ENCODE data around the gene DPYSL3.

Gene DPYSL3

GRCh38 chr5:147452165-147452811, 57.6 kb downstream of the DPYSL3 start:
- H3K27me3 Mint-ChIP-seq = peaks cover 60 to 69% of the 10 kb centered on the region in 2 donors
- peak overlapping the region; percentile 67 to 93 for H3K4me3 Mint-ChIP-seq
- ATAC-seq (replicated peaks) = no peak

GRCh38 chr5:147451193-147451592, 58.7 kb downstream of the DPYSL3 start:
- no peak for ATAC-seq (replicated peaks)
- H3K36me3 Mint-ChIP-seq = peaks cover 0 to 2% of the 10 kb centered on the region in 2 donors
- DNase-seq = no peak
- peaks cover 9 to 23% of the 10 kb centered on the region in 2 donors for H3K4me1 Mint-ChIP-seq
- no peak overlapping the region for H3K4me3 Mint-ChIP-seq
- H3K27me3 Mint-ChIP-seq = peaks cover 56 to 66% of the 10 kb centered on the region in 2 donors
- H3K27ac Mint-ChIP-seq = no peak overlapping the region
- H3K9me3 Mint-ChIP-seq = no peaks in the 10 kb centered on the region

More at GRCh38 chr5:147452165-147452811, 57.6 kb downstream of the DPYSL3 start:
- Mint-ChIP-seq H3K9me3 (no peaks in the 10 kb centered on the region), H3K27ac (no peak overlapping the region), H3K4me1 (peaks cover 9 to 23% of the 10 kb centered on the region in 2 donors), H3K36me3 (peaks cover 0 to 2% of the 10 kb centered on the region in 2 donors)
- DNase-seq = no peak

GRCh38 chr5:147450606-147451005, 59.3 kb downstream of the DPYSL3 start:
- no peak overlapping the region for H3K4me3 Mint-ChIP-seq
- no peak overlapping the region for H3K27ac Mint-ChIP-seq
- no peaks in the 10 kb centered on the region for H3K9me3 Mint-ChIP-seq
- H3K36me3 Mint-ChIP-seq = peaks cover 0 to 2% of the 10 kb centered on the region in 2 donors
- H3K4me1 Mint-ChIP-seq = peaks cover 9 to 23% of the 10 kb centered on the region in 2 donors
- peaks cover 51 to 71% of the 10 kb centered on the region in 2 donors for H3K27me3 Mint-ChIP-seq
- DNase-seq (no peak), ATAC-seq (replicated peaks) (no peak)

- ATAC-seq (replicated peaks) (no peak), DNase-seq (no peak)
- peaks cover 8 to 16% of the 10 kb centered on the region in 2 donors for H3K4me1 Mint-ChIP-seq
- no peak overlapping the region for H3K27ac Mint-ChIP-seq
- H3K9me3 Mint-ChIP-seq = no peaks in the 10 kb centered on the region
- no peak overlapping the region for H3K4me3 Mint-ChIP-seq
- H3K27me3 Mint-ChIP-seq = peaks cover 42 to 55% of the 10 kb centered on the region in 2 donors
- H3K36me3 Mint-ChIP-seq = peaks cover 0 to 1% of the 10 kb centered on the region in 2 donors
These were observed 61.1 kb downstream of the DPYSL3 start for GRCh38 chr5:147448766-147449165.

GRCh38 chr5:147446523-147446922, 63.3 kb downstream of the DPYSL3 start:
- Mint-ChIP-seq H3K9me3 (peaks cover 0 to 3% of the 10 kb centered on the region in 2 donors), H3K4me3 (no peak overlapping the region), H3K4me1 (no peaks in the 10 kb centered on the region), H3K27me3 (peaks cover 27 to 37% of the 10 kb centered on the region in 2 donors), H3K27ac (no peak overlapping the region), H3K36me3 (no peaks in the 10 kb centered on the region)
- DNase-seq (no peak), ATAC-seq (replicated peaks) (no peak)

GRCh38 chr5:147445917-147446316, 64.0 kb downstream of the DPYSL3 start:
- Mint-ChIP-seq H3K4me3 (no peak overlapping the region), H3K36me3 (no peaks in the 10 kb centered on the region), H3K27me3 (peaks cover 21 to 37% of the 10 kb centered on the region in 2 donors), H3K9me3 (peaks cover 0 to 3% of the 10 kb centered on the region in 2 donors), H3K4me1 (no peaks in the 10 kb centered on the region), H3K27ac (no peak overlapping the region)
- ATAC-seq (replicated peaks) (no peak), DNase-seq (no peak)

GRCh38 chr5:147445090-147445489, 64.8 kb downstream of the DPYSL3 start:
- peaks cover 19 to 30% of the 10 kb centered on the region in 2 donors for H3K27me3 Mint-ChIP-seq
- H3K9me3 Mint-ChIP-seq = peaks cover 0 to 3% of the 10 kb centered on the region in 2 donors
- ATAC-seq (replicated peaks) (no peak), DNase-seq (no peak)
- H3K27ac Mint-ChIP-seq = no peak overlapping the region
- H3K4me1 Mint-ChIP-seq = no peaks in the 10 kb centered on the region
- H3K4me3 Mint-ChIP-seq = no peak overlapping the region
- H3K36me3 Mint-ChIP-seq = no peaks in the 10 kb centered on the region

- ATAC-seq (replicated peaks) = no peak
- no peak for DNase-seq
- Mint-ChIP-seq H3K27ac (no peak overlapping the region), H3K27me3 (peaks cover 9 to 16% of the 10 kb centered on the region in 2 donors), H3K9me3 (peaks cover 0 to 3% of the 10 kb centered on the region in 2 donors), H3K36me3 (no peaks in the 10 kb centered on the region), H3K4me3 (no peak overlapping the region), H3K4me1 (no peaks in the 10 kb centered on the region)
These were observed 67.6 kb downstream of the DPYSL3 start for GRCh38 chr5:147442224-147442623.

GRCh38 chr5:147441191-147441695, 68.6 kb downstream of the DPYSL3 start:
- no peaks in the 10 kb centered on the region for H3K4me1 Mint-ChIP-seq
- H3K36me3 Mint-ChIP-seq = no peaks in the 10 kb centered on the region
- H3K27ac Mint-ChIP-seq = no peak overlapping the region
- H3K9me3 Mint-ChIP-seq = peaks cover 0 to 5% of the 10 kb centered on the region in 2 donors
- H3K4me3 Mint-ChIP-seq = no peak overlapping the region
- DNase-seq (no peak), ATAC-seq (replicated peaks) (no peak)
- peaks cover 6 to 13% of the 10 kb centered on the region in 2 donors for H3K27me3 Mint-ChIP-seq

GRCh38 chr5:147439254-147439653, 70.6 kb downstream of the DPYSL3 start:
- Mint-ChIP-seq H3K4me3 (no peak overlapping the region), H3K27ac (no peak overlapping the region)

GRCh38 chr5:147437161-147437596, 72.7 kb downstream of the DPYSL3 start:
- no peak overlapping the region for H3K27ac Mint-ChIP-seq
- ATAC-seq (replicated peaks) = no peak
- H3K36me3 Mint-ChIP-seq = no peaks in the 10 kb centered on the region
- no peaks in the 10 kb centered on the region for H3K4me1 Mint-ChIP-seq
- no peak overlapping the region for H3K4me3 Mint-ChIP-seq
- peaks cover 3 to 8% of the 10 kb centered on the region in 2 donors for H3K27me3 Mint-ChIP-seq
- H3K9me3 Mint-ChIP-seq = peaks cover 0 to 2% of the 10 kb centered on the region in 2 donors
- DNase-seq = no peak

More at GRCh38 chr5:147439254-147439653, 70.6 kb downstream of the DPYSL3 start:
- H3K9me3 Mint-ChIP-seq = peaks cover 0 to 5% of the 10 kb centered on the region in 2 donors
- H3K36me3 Mint-ChIP-seq = no peaks in the 10 kb centered on the region
- peaks cover 6 to 8% of the 10 kb centered on the region in 2 donors for H3K27me3 Mint-ChIP-seq
- ATAC-seq (replicated peaks) = no peak
- DNase-seq = no peak
- H3K4me1 Mint-ChIP-seq = no peaks in the 10 kb centered on the region

- H3K9me3 Mint-ChIP-seq = peaks cover 0 to 2% of the 10 kb centered on the region in 2 donors
- ATAC-seq (replicated peaks) (no peak), DNase-seq (no peak)
- H3K4me1 Mint-ChIP-seq = no peaks in the 10 kb centered on the region
- H3K4me3 Mint-ChIP-seq = no peak overlapping the region
- peaks cover 3 to 6% of the 10 kb centered on the region in 2 donors for H3K27me3 Mint-ChIP-seq
- H3K36me3 Mint-ChIP-seq = no peaks in the 10 kb centered on the region
- no peak overlapping the region for H3K27ac Mint-ChIP-seq
These were observed 73.3 kb downstream of the DPYSL3 start for GRCh38 chr5:147436596-147436995.

- Mint-ChIP-seq H3K36me3 (no peaks in the 10 kb centered on the region), H3K27me3 (peaks cover 4 to 6% of the 10 kb centered on the region in 2 donors), H3K4me1 (no peaks in the 10 kb centered on the region), H3K9me3 (peaks cover 0 to 4% of the 10 kb centered on the region in 2 donors), H3K27ac (no peak overlapping the region), H3K4me3 (no peak overlapping the region)
- ATAC-seq (replicated peaks) = no peak
- no peak for DNase-seq
These were observed 75.8 kb downstream of the DPYSL3 start for GRCh38 chr5:147434049-147434448.

- DNase-seq (no peak), ATAC-seq (replicated peaks) (no peak)
- no peak overlapping the region for H3K27ac Mint-ChIP-seq
- peaks cover 4 to 6% of the 10 kb centered on the region in 2 donors for H3K27me3 Mint-ChIP-seq
- H3K4me1 Mint-ChIP-seq = no peaks in the 10 kb centered on the region
- H3K4me3 Mint-ChIP-seq = no peak overlapping the region
- H3K9me3 Mint-ChIP-seq = peaks cover 0 to 6% of the 10 kb centered on the region in 2 donors
- no peaks in the 10 kb centered on the region for H3K36me3 Mint-ChIP-seq
These were observed 77.5 kb downstream of the DPYSL3 start for GRCh38 chr5:147432323-147432722.

- Mint-ChIP-seq H3K36me3 (no peaks in the 10 kb centered on the region), H3K4me3 (no peak overlapping the region), H3K27me3 (peaks cover 4 to 6% of the 10 kb centered on the region in 2 donors), H3K27ac (no peak overlapping the region), H3K4me1 (no peaks in the 10 kb centered on the region), H3K9me3 (peaks cover 0 to 4% of the 10 kb centered on the region in 2 donors)
- DNase-seq (no peak), ATAC-seq (replicated peaks) (no peak)
These were observed 78.3 kb downstream of the DPYSL3 start for GRCh38 chr5:147431586-147431985.
